Naive B cell (primary cell): ENCODE results near the gene ADAMTS6. TPM values are rescaled to one million over a fixed set of nuclear protein-coding genes. Genes with fewer than 3 reads are reported as not detected.
A peak's percentile ranks its signal among the peaks of the same experiment; 100 is the strongest.

Experiments used
- ATAC-seq, 2 donors: fragments of 150-1000 bp; cut with Tn5 transposase; 2 replicates each; pipeline ENCODE4 v1.10.0; 2021; ENCODE audit warnings: low read depth in 2 of 2, mild to moderate bottlenecking in 2 of 2, moderate library complexity in 2 of 2
- DNase-seq: peaks from one replicate; pipeline ENCODE4 v3.0.0; 2022
- H3K27ac Mint-ChIP-seq, 6 donors: one replicate each; pipeline ENCODE4 v1.8.0; 2020 to 2022; ENCODE audit warnings: mild to moderate bottlenecking in 6 of 6, mixed read lengths in 6 of 6, moderate library complexity in 5 of 6, inconsistent platforms in 2 of 6
- H3K27me3 Mint-ChIP-seq, 3 donors: one replicate each; pipeline ENCODE4 v1.8.0; 2021 to 2022; ENCODE audit warnings: mixed read lengths in 3 of 3, mild to moderate bottlenecking in 1 of 3
- H3K36me3 Mint-ChIP-seq, 2 donors: one replicate each; pipeline ENCODE4 v1.8.0; 2020 to 2022; ENCODE audit warnings: mixed read lengths in 2 of 2, inconsistent platforms in 1 of 2, mild to moderate bottlenecking in 1 of 2
- H3K4me1 Mint-ChIP-seq, 3 donors: one replicate each; pipeline ENCODE4 v1.8.0; 2020 to 2022; ENCODE audit warnings: mixed read lengths in 3 of 3, inconsistent platforms in 1 of 3, mild to moderate bottlenecking in 1 of 3, moderate library complexity in 1 of 3
- H3K4me3 Mint-ChIP-seq, 8 donors: one replicate each; pipeline ENCODE4 v1.8.0; 2020 to 2022; ENCODE audit warnings: mild to moderate bottlenecking in 8 of 8, mixed read lengths in 8 of 8, moderate library complexity in 8 of 8, inconsistent platforms in 2 of 8
- H3K9me3 Mint-ChIP-seq, 7 donors: one replicate each; pipeline ENCODE4 v1.8.0; 2020 to 2022; ENCODE audit warnings: mixed read lengths in 7 of 7, mild to moderate bottlenecking in 5 of 7, inconsistent platforms in 2 of 7, moderate library complexity in 1 of 7
- polyA plus RNA-seq, 6 donors: library from polyadenylated mRNA; unstranded; fragments of 300-500 nt; fragmentation: Illumina TruSeq; gene quantifications; one replicate each; pipeline ENCODE4 v1.2.3, GENCODE V29; 2021; ENCODE audit warnings: low read depth in 6 of 6

Gene ADAMTS6
- polyA plus RNA-seq, 6 donors from 2014 or later = 0.19 to 0.80 (median 0.48) TPM

DNA sequence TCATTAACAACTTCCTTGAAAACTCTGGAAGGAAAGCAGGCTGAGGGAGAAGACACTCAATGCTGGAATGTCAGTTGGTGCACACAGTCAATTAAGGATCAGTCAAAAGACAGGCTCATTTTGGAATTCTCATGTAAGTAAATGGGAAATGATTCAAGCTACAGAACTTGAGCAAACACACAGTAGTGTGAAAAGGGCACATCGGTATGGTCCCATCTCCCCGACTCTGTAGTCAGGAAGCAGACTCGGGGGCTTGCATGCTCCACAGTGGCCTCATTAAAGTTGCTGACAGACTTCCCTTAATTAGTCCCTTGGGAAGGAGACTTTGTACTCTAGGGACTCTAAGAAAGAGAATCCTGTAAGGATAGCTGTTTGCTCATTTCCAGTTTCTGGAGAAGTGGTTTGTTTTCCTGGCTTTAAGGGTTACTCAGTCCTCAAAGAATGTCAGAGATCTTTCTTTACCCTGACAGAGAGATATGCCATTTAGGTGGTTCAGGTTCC is 339.2 kb downstream of the ADAMTS6 start:
- Mint-ChIP-seq H3K27me3 (peaks cover 0 to 16% (median 0%) of the 10 kb centered on the region in 3 donors), H3K4me3 (no peak overlapping the region), H3K9me3 (peaks cover 0 to 3% (median 0%) of the 10 kb centered on the region in 7 donors), H3K4me1 (no peaks in the 10 kb centered on the region), H3K27ac (no peak overlapping the region), H3K36me3 (no peaks in the 10 kb centered on the region)
- DNase-seq (no peak), ATAC-seq (no peak)

DNA sequence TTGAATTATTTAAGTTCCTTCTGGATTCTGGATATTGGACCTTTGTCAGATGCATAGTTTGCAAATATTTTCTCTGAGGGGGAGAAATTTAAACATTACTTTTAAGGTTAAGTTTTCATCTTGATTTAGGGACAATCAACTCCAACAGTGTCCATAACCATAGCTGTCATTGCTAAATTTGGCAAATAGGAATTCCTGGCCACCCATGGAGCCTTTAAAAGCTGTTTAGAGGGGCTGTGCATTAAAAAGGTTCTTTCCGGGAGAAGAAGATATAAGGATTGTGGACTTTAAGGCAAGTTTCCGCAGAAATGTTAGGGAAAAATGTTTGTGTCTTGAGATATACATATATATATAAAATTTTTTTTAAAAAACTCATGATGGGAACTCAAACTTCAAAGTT is 339.7 kb downstream of the ADAMTS6 start:
- Mint-ChIP-seq H3K4me3 (no peak overlapping the region), H3K4me1 (no peaks in the 10 kb centered on the region), H3K27me3 (peaks cover 0 to 16% (median 0%) of the 10 kb centered on the region in 3 donors), H3K36me3 (no peaks in the 10 kb centered on the region), H3K27ac (no peak overlapping the region), H3K9me3 (peaks cover 0 to 3% (median 0%) of the 10 kb centered on the region in 7 donors)
- ATAC-seq (no peak), DNase-seq (no peak)

DNA sequence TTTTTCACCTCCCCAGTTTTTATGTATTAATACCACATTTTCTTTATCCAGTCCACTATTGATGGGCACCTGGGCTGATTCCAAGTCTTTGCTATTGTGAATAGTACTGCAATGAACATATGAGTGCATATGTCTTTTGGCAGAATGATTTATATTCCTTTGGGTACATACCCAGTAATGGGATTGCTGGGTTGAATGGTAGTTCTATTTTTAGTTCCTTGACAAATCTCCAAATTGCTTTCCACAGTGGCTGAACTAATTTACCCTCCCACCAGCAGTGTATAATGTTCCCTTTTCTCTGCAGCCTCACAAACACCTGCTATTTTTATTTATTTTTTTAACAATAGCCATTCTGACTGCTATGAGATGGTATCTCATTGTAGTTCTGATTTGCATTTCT is 340.2 kb downstream of the ADAMTS6 start:
- no peak overlapping the region for H3K27ac Mint-ChIP-seq
- H3K36me3 Mint-ChIP-seq = no peaks in the 10 kb centered on the region
- DNase-seq (no peak), ATAC-seq (no peak)
- H3K27me3 Mint-ChIP-seq = peaks cover 0 to 16% (median 0%) of the 10 kb centered on the region in 3 donors
- H3K9me3 Mint-ChIP-seq = peaks cover 0 to 3% (median 0%) of the 10 kb centered on the region in 7 donors
- H3K4me3 Mint-ChIP-seq = no peak overlapping the region
- no peaks in the 10 kb centered on the region for H3K4me1 Mint-ChIP-seq

DNA sequence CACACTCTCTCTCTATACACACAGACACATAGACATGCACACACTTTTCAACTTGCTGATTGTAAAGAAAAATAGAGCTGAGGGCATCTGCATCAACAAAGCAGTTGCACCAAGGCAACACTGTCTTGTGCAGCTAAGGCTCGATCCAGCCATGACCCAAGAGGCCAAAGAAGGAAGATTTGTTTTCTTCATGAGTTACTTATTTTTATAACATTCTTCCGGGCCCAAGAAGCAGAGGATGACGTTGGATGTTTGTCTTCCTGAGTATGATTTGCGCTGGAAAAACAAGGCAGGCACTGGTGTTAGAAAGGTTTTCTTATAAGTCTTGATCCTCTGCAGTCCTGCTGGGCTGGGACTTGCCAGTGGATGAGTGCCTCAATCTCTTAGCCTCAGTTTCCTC is 344.1 kb downstream of the ADAMTS6 start:
- Mint-ChIP-seq H3K36me3 (no peaks in the 10 kb centered on the region), H3K27ac (no peak overlapping the region), H3K4me3 (no peak overlapping the region), H3K27me3 (peaks cover 0 to 10% (median 0%) of the 10 kb centered on the region in 3 donors), H3K9me3 (peaks cover 0 to 4% (median 0%) of the 10 kb centered on the region in 7 donors), H3K4me1 (no peaks in the 10 kb centered on the region)
- DNase-seq (no peak), ATAC-seq (no peak)

DNA sequence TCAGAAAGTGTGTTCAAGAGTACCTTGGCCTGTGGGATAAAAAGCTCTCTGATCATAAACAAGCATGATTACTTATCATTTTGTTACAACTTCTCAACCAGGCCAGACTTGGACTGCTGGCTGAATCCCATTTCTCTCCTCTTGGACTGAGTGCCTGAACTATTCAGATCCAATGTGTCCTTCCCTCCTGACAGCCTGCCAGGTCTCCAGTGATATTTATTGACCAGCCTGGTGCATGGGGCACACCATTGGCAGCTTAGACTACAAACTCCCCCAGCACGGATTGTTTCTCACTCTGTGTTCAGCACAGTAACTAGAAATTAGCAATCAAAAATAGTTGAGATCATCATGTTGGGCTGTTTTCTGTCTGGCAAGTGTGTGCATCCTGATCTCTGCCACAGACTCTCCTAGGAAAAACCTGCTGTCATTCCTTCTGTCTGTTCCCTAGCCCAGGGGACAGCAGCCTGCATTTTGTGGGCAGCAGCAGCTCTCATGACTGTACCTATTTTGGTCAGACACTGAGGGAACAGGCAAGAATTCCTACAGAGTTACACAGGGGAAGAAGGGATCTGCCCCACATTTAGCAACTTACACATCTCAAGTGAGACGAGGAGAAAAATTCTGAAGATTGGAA is 348.1 kb downstream of the ADAMTS6 start:
- Mint-ChIP-seq H3K36me3 (no peaks in the 10 kb centered on the region), H3K27ac (no peak overlapping the region), H3K27me3 (no peaks in the 10 kb centered on the region), H3K4me3 (peak overlapping the region in 2 of 8 donors; percentile 1 to 7), H3K4me1 (no peaks in the 10 kb centered on the region), H3K9me3 (peaks cover 0 to 1% (median 0%) of the 10 kb centered on the region in 7 donors)
- DNase-seq (no peak), ATAC-seq (no peak)

DNA sequence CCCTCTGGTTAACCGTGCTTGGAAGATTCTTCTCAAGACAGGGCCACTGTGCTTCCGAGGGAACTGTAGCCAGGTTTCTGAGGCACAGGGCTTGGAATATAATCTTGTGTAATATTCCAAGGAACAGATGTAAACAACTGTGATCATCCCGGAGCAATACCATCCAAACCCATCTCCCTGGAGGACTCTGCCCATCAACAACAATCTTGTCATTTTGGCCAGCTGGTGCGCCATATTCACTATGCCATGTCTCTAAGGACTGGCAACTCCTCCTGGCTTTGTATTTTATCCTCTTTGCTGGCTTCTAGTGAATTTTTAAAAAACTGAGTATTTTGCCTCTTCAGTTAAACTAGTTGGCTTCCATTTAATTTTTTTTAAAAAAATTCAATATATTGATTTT is 349.3 kb downstream of the ADAMTS6 start:
- peaks cover 0 to 1% (median 0%) of the 10 kb centered on the region in 7 donors for H3K9me3 Mint-ChIP-seq
- H3K27me3 Mint-ChIP-seq = no peaks in the 10 kb centered on the region
- H3K36me3 Mint-ChIP-seq = no peaks in the 10 kb centered on the region
- no peak overlapping the region for H3K27ac Mint-ChIP-seq
- DNase-seq (no peak), ATAC-seq (no peak)
- no peak overlapping the region for H3K4me3 Mint-ChIP-seq
- no peaks in the 10 kb centered on the region for H3K4me1 Mint-ChIP-seq

DNA sequence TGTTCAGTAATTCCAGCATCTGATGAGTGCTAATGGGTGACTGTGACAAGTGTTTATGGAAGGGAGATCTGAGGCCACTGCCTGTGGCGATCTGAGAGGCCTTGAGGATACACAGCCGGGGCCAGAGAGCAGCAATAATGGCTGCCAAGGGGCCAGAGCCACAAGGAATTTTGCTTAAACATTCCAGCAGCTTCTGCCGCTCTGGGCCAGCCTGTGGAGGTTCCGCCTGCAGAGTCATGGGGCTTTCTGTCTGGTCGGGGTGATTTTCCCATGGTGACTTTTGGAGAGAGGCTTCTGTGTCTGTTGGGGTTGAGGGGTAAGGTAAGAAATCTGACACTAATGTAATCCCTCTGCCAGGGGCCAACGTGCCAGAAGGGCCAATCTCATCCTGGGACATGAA is 353.5 kb downstream of the ADAMTS6 start:
- no peaks in the 10 kb centered on the region for H3K36me3 Mint-ChIP-seq
- no peaks in the 10 kb centered on the region for H3K4me1 Mint-ChIP-seq
- H3K4me3 Mint-ChIP-seq = no peak overlapping the region
- no peaks in the 10 kb centered on the region for H3K27me3 Mint-ChIP-seq
- ATAC-seq (no peak), DNase-seq (no peak)
- H3K27ac Mint-ChIP-seq = no peak overlapping the region
- no peaks in the 10 kb centered on the region for H3K9me3 Mint-ChIP-seq

DNA sequence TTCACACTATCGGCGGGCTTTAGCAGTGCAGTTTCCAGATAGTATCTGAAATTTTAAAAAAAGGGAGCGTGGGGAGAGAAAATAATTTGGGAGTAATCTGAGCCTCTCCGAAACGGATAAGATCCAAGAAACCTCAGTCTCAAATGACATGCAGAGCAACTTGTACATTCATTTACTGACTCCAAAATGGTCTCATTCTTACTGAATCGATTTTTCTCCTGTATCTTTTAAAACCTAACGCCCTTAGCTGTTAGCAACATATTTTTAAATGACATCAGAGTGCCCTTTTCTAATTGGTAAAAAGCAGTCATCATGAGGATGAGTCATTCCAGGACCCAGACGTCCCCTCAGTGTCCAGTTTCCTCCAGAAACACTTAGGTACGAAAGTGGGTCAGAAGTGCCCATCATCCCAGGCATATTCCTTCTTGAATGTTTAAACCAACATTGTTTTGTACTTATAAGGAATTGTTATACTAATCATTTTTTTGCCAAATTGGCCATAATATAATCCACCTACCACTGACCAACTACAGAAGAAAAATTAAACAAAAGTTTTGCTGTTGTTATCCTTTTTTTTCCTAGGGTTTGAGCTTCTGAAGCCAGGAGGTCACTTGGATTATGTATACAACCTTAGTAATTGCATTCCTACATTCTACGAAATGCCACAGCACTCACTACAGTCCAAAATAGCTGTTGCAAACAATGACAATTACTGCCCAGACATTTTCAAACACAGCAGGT is 354.4 kb downstream of the ADAMTS6 start:
- H3K9me3 Mint-ChIP-seq = no peaks in the 10 kb centered on the region
- DNase-seq (no peak), ATAC-seq (no peak)
- H3K36me3 Mint-ChIP-seq = no peaks in the 10 kb centered on the region
- H3K4me3 Mint-ChIP-seq = no peak overlapping the region
- H3K27ac Mint-ChIP-seq = no peak overlapping the region
- no peaks in the 10 kb centered on the region for H3K27me3 Mint-ChIP-seq
- no peaks in the 10 kb centered on the region for H3K4me1 Mint-ChIP-seq

DNA sequence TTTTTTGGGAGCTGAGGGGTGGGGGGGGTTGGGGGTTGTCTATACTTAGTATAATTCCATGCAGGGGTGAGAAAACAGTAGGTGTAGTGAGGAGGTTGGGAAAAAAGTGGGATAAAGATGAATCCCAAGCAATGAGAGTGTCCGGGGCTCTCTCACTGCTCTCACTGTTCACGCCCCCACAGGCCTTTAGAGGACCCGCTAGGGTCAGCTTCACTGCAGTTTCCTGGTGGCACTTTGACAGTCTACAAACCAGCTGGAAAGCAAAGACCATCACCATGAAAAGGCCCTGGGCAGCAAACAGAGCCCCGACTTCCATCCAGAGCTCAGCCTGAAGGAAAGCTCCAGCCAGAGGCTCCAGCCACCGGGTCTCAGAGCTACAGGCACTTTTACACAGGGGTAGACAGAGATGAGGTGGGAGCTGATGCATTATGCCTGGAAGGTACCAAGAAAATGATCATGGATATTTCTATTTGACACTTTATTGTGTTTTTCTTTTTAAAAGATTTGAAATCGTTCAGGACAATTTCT is 355.1 kb downstream of the ADAMTS6 start:
- no peak for DNase-seq
- no peak overlapping the region for H3K4me3 Mint-ChIP-seq
- no peaks in the 10 kb centered on the region for H3K27me3 Mint-ChIP-seq
- H3K4me1 Mint-ChIP-seq = no peaks in the 10 kb centered on the region
- no peak for ATAC-seq
- no peak overlapping the region for H3K27ac Mint-ChIP-seq
- H3K36me3 Mint-ChIP-seq = no peaks in the 10 kb centered on the region
- no peaks in the 10 kb centered on the region for H3K9me3 Mint-ChIP-seq

DNA sequence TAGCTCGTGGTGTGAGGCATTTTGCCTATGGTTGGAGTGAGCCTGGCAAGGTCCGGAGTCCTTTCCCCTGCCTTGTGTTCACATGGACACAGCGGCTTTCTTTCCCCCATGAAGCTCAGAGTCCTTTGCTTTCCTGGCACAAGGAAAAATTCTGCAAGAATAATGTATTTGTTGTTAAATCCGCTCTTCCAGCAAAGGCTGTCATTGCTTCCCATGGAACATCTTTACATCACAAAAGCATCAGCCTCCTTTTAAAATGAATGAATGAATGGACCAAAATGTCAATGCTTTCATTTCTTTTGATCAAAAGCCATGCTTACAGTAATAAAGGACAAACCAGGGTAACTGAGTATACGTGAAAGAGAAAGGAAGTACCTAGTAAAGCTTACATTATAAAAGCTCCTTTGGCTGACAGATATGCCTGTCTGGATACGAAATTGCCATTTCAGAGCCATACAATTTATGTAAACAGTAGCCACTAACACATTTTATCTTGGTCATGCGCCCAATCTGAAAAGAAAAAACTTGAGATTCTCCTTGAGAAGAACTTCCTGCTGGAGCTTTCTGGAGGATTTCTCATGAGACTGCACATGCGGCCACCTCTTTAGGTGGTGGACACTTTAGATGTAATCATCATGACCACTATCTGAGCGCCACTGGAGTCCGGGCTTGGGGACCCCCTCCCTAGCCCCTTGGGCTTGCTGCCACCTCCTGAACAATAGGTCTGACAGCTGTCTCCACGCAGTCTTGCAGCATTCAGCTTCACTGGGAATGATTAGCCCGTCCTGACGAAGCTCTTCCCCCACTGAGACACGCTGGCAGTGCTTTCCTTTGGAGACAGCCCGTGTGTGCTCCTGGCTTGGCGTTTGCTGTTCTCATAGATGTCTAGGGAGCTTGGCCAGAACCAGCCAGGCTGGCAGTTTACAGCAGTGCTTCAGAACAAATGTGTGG is 355.9 kb downstream of the ADAMTS6 start:
- Mint-ChIP-seq H3K27ac (no peak overlapping the region), H3K4me3 (no peak overlapping the region), H3K9me3 (no peaks in the 10 kb centered on the region), H3K36me3 (no peaks in the 10 kb centered on the region), H3K27me3 (no peaks in the 10 kb centered on the region), H3K4me1 (no peaks in the 10 kb centered on the region)
- ATAC-seq = no peak
- no peak for DNase-seq

DNA sequence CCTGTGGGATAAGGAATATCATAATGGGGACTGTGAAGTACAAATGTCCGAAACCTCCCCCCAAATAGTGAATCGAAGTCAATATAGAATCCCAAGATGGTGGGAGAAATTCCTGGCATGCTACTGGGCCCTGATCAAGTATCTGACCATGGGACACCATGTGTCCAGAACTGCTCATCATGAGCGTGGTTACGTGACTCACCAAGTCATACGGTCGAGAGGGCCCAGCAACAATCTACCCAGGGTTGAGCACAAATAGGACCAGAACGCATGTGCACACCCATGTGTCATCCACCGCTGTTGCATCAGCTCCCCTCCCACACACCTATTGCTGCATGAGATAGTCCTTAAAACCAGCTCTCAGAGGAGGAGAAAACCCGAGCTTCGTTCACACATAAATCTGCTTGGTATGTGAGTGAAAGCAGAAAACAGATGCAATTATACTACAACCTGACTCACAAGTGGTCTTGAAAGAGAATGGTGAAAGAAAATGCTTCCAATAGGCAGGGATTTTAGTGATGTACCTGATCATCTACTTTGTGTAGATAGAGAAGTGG is 359.8 kb downstream of the ADAMTS6 start:
- DNase-seq (no peak), ATAC-seq (no peak)
- no peak overlapping the region for H3K4me3 Mint-ChIP-seq
- peaks cover 6 to 8% of the 10 kb centered on the region in 2 donors for H3K36me3 Mint-ChIP-seq
- peaks cover 0 to 7% (median 0%) of the 10 kb centered on the region in 3 donors for H3K27me3 Mint-ChIP-seq
- no peak overlapping the region for H3K27ac Mint-ChIP-seq
- peaks cover 0 to 16% (median 8%) of the 10 kb centered on the region in 7 donors for H3K9me3 Mint-ChIP-seq
- H3K4me1 Mint-ChIP-seq = no peaks in the 10 kb centered on the region

DNA sequence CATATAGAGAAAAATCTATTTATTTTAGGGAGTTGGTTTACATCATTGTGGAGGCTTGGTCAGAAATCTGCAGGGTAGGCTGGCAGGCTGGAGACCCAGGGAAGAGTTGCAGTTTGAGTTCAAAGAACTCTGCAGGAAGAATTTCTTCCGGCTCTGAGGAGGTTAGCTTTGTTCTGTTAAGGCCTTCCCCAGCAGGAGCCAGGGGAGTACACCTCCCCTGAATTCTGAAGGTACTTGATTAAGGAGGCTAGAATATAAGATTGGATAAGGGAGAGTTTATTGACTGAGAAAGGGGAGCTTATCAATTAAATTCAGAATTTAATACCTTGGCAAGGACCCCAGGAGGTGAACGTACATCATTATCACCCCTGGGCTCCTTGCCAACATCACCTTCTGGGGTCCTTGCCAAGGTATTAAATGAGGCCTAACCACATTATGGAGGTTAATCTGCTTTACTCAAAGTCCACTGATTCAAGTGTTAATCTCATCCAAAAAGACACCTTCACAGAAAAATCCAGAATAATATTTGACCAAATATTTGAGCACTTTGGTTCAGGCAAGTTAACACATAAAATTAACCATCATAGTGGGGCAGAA is 361.3 kb downstream of the ADAMTS6 start:
- H3K4me1 Mint-ChIP-seq = no peaks in the 10 kb centered on the region
- H3K27me3 Mint-ChIP-seq = peaks cover 0 to 7% (median 0%) of the 10 kb centered on the region in 3 donors
- DNase-seq = no peak
- peaks cover 0 to 17% (median 8%) of the 10 kb centered on the region in 7 donors for H3K9me3 Mint-ChIP-seq
- H3K36me3 Mint-ChIP-seq = peaks cover 6 to 8% of the 10 kb centered on the region in 2 donors
- ATAC-seq = no peak
- no peak overlapping the region for H3K4me3 Mint-ChIP-seq
- no peak overlapping the region for H3K27ac Mint-ChIP-seq
